Caco-2 (cell line): ENCODE results near the gene CD244. TPM values are rescaled to one million over a fixed set of nuclear protein-coding genes. Genes with fewer than 3 reads are reported as not detected.

Source experiments
- BruUV-seq: library from RNA; stranded (reverse); fragments of 400-500 nt; replicated peaks from 2 replicates; lab custom pipeline; 2021; lab: Mats Ljungman, UMichigan
- CTCF ChIA-PET: fragments of 300-600 bp; sonication (Branson Sonifier 250); formaldehyde crosslinking; loops from one replicate; lab custom pipeline; 2022; ENCODE audit warnings: antibody characterized with exemption; lab: Charles Lee
- POLR2A ChIA-PET: fragments of 300-600 bp; sonication (Branson Sonifier 250); formaldehyde crosslinking; loops from one replicate; lab custom pipeline; 2022; ENCODE audit warnings: antibody characterized with exemption; lab: Charles Lee
- DNase-seq, 2 experiments: peaks; one replicate each; pipeline versions ENCODE4 v3.0.0 to v3.0.0-alpha.2; 2020 to 2022
- H3K27me3 ChIP-seq: replicated peaks from 2 replicates; pipeline ENCODE4 v1.6.0; 2011; ENCODE audit warnings: low read length; ENCODE audit not compliant: control insufficient read depth, insufficient read depth
- H3K36me3 ChIP-seq: 2 replicates; pipeline ENCODE4 v1.5.1; 2011; ENCODE audit warnings: low read length; ENCODE audit not compliant: control insufficient read depth, insufficient read depth
- H3K4me1 ChIP-seq: fragments of 250-450 bp; sonication (Bioruptor Pico); 2 replicates; pipeline ENCODE4 v1.5.1; 2020; ENCODE audit warnings: mild to moderate bottlenecking
- H3K4me3 ChIP-seq: 2 replicates; pipeline ENCODE4 v1.5.1; 2011; ENCODE audit warnings: low read depth, mild to moderate bottlenecking, control low read depth, low read length
- H3K9me3 ChIP-seq: fragments of 250-450 bp; sonication (Bioruptor Pico); 2 replicates; pipeline ENCODE4 v1.5.1; 2020; ENCODE audit warnings: mild to moderate bottlenecking, moderate library complexity
- H3K27ac Mint-ChIP-seq: one replicate; pipeline ENCODE4 v1.8.0; 2022; ENCODE audit warnings: mixed read lengths; ENCODE audit not compliant: unreplicated experiment
- H3K27me3 Mint-ChIP-seq: one replicate; pipeline ENCODE4 v1.8.0; 2022; ENCODE audit warnings: mixed read lengths; ENCODE audit not compliant: insufficient read depth, unreplicated experiment
- H3K36me3 Mint-ChIP-seq: one replicate; pipeline ENCODE4 v1.8.0; 2022; ENCODE audit warnings: mild to moderate bottlenecking, mixed read lengths; ENCODE audit not compliant: insufficient read depth, unreplicated experiment
- H3K4me1 Mint-ChIP-seq: one replicate; pipeline ENCODE4 v1.8.0; 2022; ENCODE audit warnings: low read depth, mixed read lengths; ENCODE audit not compliant: unreplicated experiment
- H3K4me3 Mint-ChIP-seq: one replicate; pipeline ENCODE4 v1.8.0; 2022; ENCODE audit warnings: mild to moderate bottlenecking, moderate library complexity, mixed read lengths; ENCODE audit not compliant: unreplicated experiment
- H3K9me3 Mint-ChIP-seq: one replicate; pipeline ENCODE4 v1.8.0; 2022; ENCODE audit warnings: mixed read lengths; ENCODE audit not compliant: unreplicated experiment
- CTCF ChIP-seq, 2 experiments: fragments of 200-600 bp in 1 of 2; IDR thresholded peaks; 1 replicate in 1 of 2; 2 replicates in 1 of 2; pipeline versions ENCODE4 v1.5.1 to v1.8.0; 2011 to 2022; ENCODE audit warnings: antibody characterized with exemption in 1 of 2, control low read depth in 1 of 2, inconsistent platforms in 1 of 2, low read depth in 1 of 2, low read length in 1 of 2, mild to moderate bottlenecking in 1 of 2, moderate library complexity in 1 of 2; ENCODE audit not compliant: insufficient read depth in 1 of 2, severe bottlenecking in 1 of 2, unreplicated experiment in 1 of 2
- intact Hi-C: fragments of 100-400 bp; cut with micrococcal nuclease; formaldehyde crosslinking; loops from one replicate; pipeline ENCODE4 v1.10.0; 2022; ENCODE audit not compliant: unreplicated experiment
- total RNA-seq: library from RNA; stranded (reverse); gene quantifications from 2 replicates; pipeline ENCODE4 v1.2.3, GENCODE V29; 2022

The CD244 gene
- total RNA-seq, 1 experiment from 2014 or later, result 0.11 TPM

GRCh38 chr1:160891474-160891873 is 28.8 kb upstream of the CD244 start:
- Histone ChIP-seq H3K36me3 (no peaks in the 10 kb centered on the region), H3K27me3 (no peaks in the 10 kb centered on the region), H3K4me1 (no peaks in the 10 kb centered on the region), H3K9me3 (peaks cover 3% of the 10 kb centered on the region; the same call in 1 of the 2 replicates), H3K4me3 (no peak overlapping the region)
- peaks cover 27% of the 10 kb centered on the region for H3K9me3 Mint-ChIP-seq
- DNase-seq, result no peak
- BruUV-seq, result no TSS peak
- ChIA-PET POLR2A (no interaction called here), CTCF (no interaction called here)
- intact Hi-C loops, result no loop called here
- no peak overlapping the region for H3K27ac Mint-ChIP-seq
- H3K27me3 Mint-ChIP-seq, result no peaks in the 10 kb centered on the region
- peaks cover 4% of the 10 kb centered on the region for H3K36me3 Mint-ChIP-seq
- no peaks in the 10 kb centered on the region for H3K4me1 Mint-ChIP-seq
- no peak overlapping the region for H3K4me3 Mint-ChIP-seq
- no peak for TF ChIP-seq CTCF (IDR thresholded peaks at IDR 0.05; ENCODE audit: insufficient read depth in 1 of 2, low read depth in 1 of 2, low read length in 1 of 2, severe bottlenecking in 1 of 2, unreplicated experiment in 1 of 2)

GRCh38 chr1:160888926-160889325 is 26.2 kb upstream of the CD244 start:
- no TSS peak for BruUV-seq
- no peaks in the 10 kb centered on the region for H3K4me1 ChIP-seq
- CTCF ChIA-PET, result interaction anchor here (0.7 kb wide), 1 partner anchor 47 kb away, joined by 6 read pairs; no protein-coding TSS in a partner anchor
- TF ChIP-seq CTCF (IDR thresholded peaks at IDR 0.05; ENCODE audit: insufficient read depth in 1 of 2, low read depth in 1 of 2, low read length in 1 of 2, severe bottlenecking in 1 of 2, unreplicated experiment in 1 of 2), result no peak
- peaks cover 8% of the 10 kb centered on the region for H3K9me3 Mint-ChIP-seq
- H3K4me3 Mint-ChIP-seq, result no peak overlapping the region
- intact Hi-C loops, result no loop called here
- H3K36me3 Mint-ChIP-seq, result peaks cover 3% of the 10 kb centered on the region
- no peaks in the 10 kb centered on the region for H3K27me3 ChIP-seq
- peaks cover 1% of the 10 kb centered on the region for H3K4me1 Mint-ChIP-seq
- H3K4me3 ChIP-seq, result no peak overlapping the region
- H3K9me3 ChIP-seq, result peaks cover 3% of the 10 kb centered on the region; the same call in 1 of the 2 replicates
- no peak overlapping the region for H3K27ac Mint-ChIP-seq
- H3K36me3 ChIP-seq, result no peaks in the 10 kb centered on the region
- no peak for DNase-seq
- POLR2A ChIA-PET, result no interaction called here
- H3K27me3 Mint-ChIP-seq, result no peaks in the 10 kb centered on the region

DNA sequence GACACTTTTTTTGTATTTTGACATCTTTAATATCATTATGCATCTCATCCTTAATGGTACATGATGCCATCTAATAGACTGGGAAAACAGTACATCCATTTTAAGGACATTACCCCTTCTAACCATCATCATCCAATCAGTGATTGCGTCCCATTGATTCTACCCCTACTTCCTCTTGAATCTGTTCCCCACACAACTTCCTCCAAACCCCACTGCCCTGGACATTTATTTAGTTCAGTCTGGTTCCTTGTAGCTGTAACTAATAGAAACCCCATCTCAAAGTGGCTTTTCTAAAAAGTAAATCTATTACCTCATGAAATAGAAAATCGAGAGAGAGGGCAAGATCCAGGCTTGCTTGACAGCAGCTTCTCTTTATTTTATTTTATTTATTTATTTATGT is 24.4 kb upstream of the CD244 start:
- Histone ChIP-seq H3K27me3 (no peaks in the 10 kb centered on the region), H3K4me1 (no peaks in the 10 kb centered on the region), H3K36me3 (no peaks in the 10 kb centered on the region), H3K9me3 (peaks cover 3% of the 10 kb centered on the region; the same call in 1 of the 2 replicates), H3K4me3 (no peak overlapping the region)
- H3K4me3 Mint-ChIP-seq, result no peak overlapping the region
- no peak for DNase-seq
- no peaks in the 10 kb centered on the region for H3K36me3 Mint-ChIP-seq
- no peaks in the 10 kb centered on the region for H3K27me3 Mint-ChIP-seq
- TF ChIP-seq CTCF (IDR thresholded peaks at IDR 0.05; ENCODE audit: insufficient read depth in 1 of 2, low read depth in 1 of 2, low read length in 1 of 2, severe bottlenecking in 1 of 2, unreplicated experiment in 1 of 2), result no peak
- intact Hi-C loops, result no loop called here
- H3K9me3 Mint-ChIP-seq, result no peaks in the 10 kb centered on the region
- no TSS peak for BruUV-seq
- H3K4me1 Mint-ChIP-seq, result peaks cover 7% of the 10 kb centered on the region
- ChIA-PET CTCF (no interaction called here), POLR2A (no interaction called here)
- no peak overlapping the region for H3K27ac Mint-ChIP-seq
